Kidney (tissue), 14 donors: ENCODE measurements around the gene ASPM. TPM values are rescaled to one million over a fixed set of nuclear protein-coding genes. Genes with fewer than 3 reads are reported as not detected.
A peak's percentile ranks its signal among the peaks of the same experiment; 100 is the strongest.

Source experiments
- DNase-seq, 5 donors: peaks; one replicate each; pipeline ENCODE4 v3.0.0-alpha.2; 2013 to 2020
- FAIRE-seq: peaks from 2 replicates; lab custom pipeline; 2012; peaks lifted over from hg19 to GRCh38; lab: Jason Lieb, UNC
- H3K27ac ChIP-seq, 2 donors: one replicate each; pipeline ENCODE4 v1.7.0; 2013; ENCODE audit warnings: low read depth in 2 of 2, low read length in 2 of 2, inconsistent platforms in 1 of 2
- H3K27me3 ChIP-seq: one replicate; pipeline ENCODE4 v1.7.1; 2013; ENCODE audit warnings: low read length, inconsistent platforms; ENCODE audit not compliant: control insufficient read depth, insufficient read depth
- H3K36me3 ChIP-seq, 3 donors: one replicate each; pipeline versions ENCODE4 v1.7.0 to v1.7.1; 2013; ENCODE audit warnings: low read length in 3 of 3, control low read depth in 1 of 3, inconsistent platforms in 1 of 3; ENCODE audit not compliant: insufficient read depth in 3 of 3, control insufficient read depth in 2 of 3
- H3K4me1 ChIP-seq, 3 donors: one replicate each; pipeline versions ENCODE4 v1.7.0 to v1.7.1; 2013; ENCODE audit warnings: low read length in 3 of 3, inconsistent platforms in 1 of 3, low read depth in 1 of 3; ENCODE audit not compliant: control insufficient read depth in 2 of 3, insufficient read depth in 2 of 3
- H3K4me3 ChIP-seq, 3 donors: one replicate each; pipeline versions ENCODE4 v1.7.0 to v1.8.1; 2013; ENCODE audit warnings: low read length in 3 of 3, control low read depth in 1 of 3, inconsistent platforms in 1 of 3
- H3K9ac ChIP-seq, 3 donors: one replicate each; pipeline versions ENCODE4 v1.7.0 to v1.7.1; 2013; ENCODE audit warnings: low read length in 3 of 3, control low read depth in 1 of 3, inconsistent platforms in 1 of 3
- H3K9me3 ChIP-seq, 3 donors: one replicate each; pipeline versions ENCODE4 v1.7.0 to v1.7.1; 2013; ENCODE audit warnings: low read length in 3 of 3, control low read depth in 1 of 3, inconsistent platforms in 1 of 3; ENCODE audit not compliant: control insufficient read depth in 2 of 3, insufficient read depth in 1 of 3
- CTCF ChIP-seq: IDR thresholded peaks from 3 replicates; pipeline ENCODE4 v1.5.1; 2012; ENCODE audit warnings: mild to moderate bottlenecking, moderate library complexity, borderline replicate concordance; ENCODE audit not compliant: insufficient read depth; ENCODE audit errors: extremely low read depth
- intact Hi-C: fragments of 100-400 bp; cut with DNase I; formaldehyde crosslinking; loops from one replicate; pipeline ENCODE4 v1.11.1; 2022
- polyA plus RNA-seq: library from polyadenylated mRNA; stranded (reverse); fragments of 350-450 nt; fragmentation: Illumina TruSeq; extraction: RNeasy Lipid Tissue Mini Kit (QIAGEN cat#74804); gene quantifications from one replicate; pipeline ENCODE4 v1.2.3, GENCODE V29; 2014; ENCODE audit warnings: low read depth, low replicate concordance; ENCODE audit not compliant: insufficient read depth
- total RNA-seq: library from RNA; stranded (reverse); fragmentation: NEBNext Ultra II Directional; extraction: Animal tissue kit (Norgen Biotek cat#: 25700); gene quantifications from one replicate; pipeline ENCODE4 v1.2.1, GENCODE V29; 2021
- donor health status: control.
- donor health status: control.
- donor health status: control.
- donor health status: control.
- donor health status: control.
- donor health status: DM: yes; HTN: yes; CAD: no.
- donor health status: Normal renal cell carcinoma (clear cell type).

The ASPM gene
- total and polyA plus RNA-seq, 2 donors from 2014 or later = 0.06 to 0.69 TPM

GRCh38 chr1:197130677-197131304 is 15.7 kb downstream of the ASPM start:
- DNase-seq (peak in 2 of 5 donors; percentile 43 to 52), FAIRE-seq (no peak)
- no peaks in the 10 kb centered on the region for H3K36me3 ChIP-seq
- H3K27me3 ChIP-seq = no peaks in the 10 kb centered on the region
- H3K27ac ChIP-seq = no peak overlapping the region
- intact Hi-C loops = no loop called here
- no peaks in the 10 kb centered on the region for H3K4me1 ChIP-seq
- no peak overlapping the region for H3K9ac ChIP-seq
- no peaks in the 10 kb centered on the region for H3K9me3 ChIP-seq
- no peak for TF ChIP-seq CTCF
- no peak overlapping the region for H3K4me3 ChIP-seq

GRCh38 chr1:197129698-197130097 is 16.8 kb downstream of the ASPM start:
- Histone ChIP-seq H3K4me3 (no peak overlapping the region), H3K4me1 (no peaks in the 10 kb centered on the region), H3K27ac (no peak overlapping the region), H3K27me3 (no peaks in the 10 kb centered on the region), H3K9me3 (no peaks in the 10 kb centered on the region), H3K9ac (no peak overlapping the region), H3K36me3 (no peaks in the 10 kb centered on the region)
- FAIRE-seq (no peak), DNase-seq (no peak)
- TF ChIP-seq CTCF = no peak
- intact Hi-C loops = no loop called here

- Histone ChIP-seq H3K4me3 (no peak overlapping the region), H3K4me1 (no peaks in the 10 kb centered on the region), H3K27me3 (no peaks in the 10 kb centered on the region), H3K27ac (no peak overlapping the region), H3K36me3 (no peaks in the 10 kb centered on the region), H3K9me3 (no peaks in the 10 kb centered on the region), H3K9ac (no peak overlapping the region)
- TF ChIP-seq CTCF = no peak
- FAIRE-seq (no peak), DNase-seq (peak in 2 of 5 donors; percentile 22 to 58)
- intact Hi-C loops = no loop called here
Observed at GRCh38 chr1:197127246-197127912, 19.1 kb downstream of the ASPM start.
